ENCODE results near the gene PPP5C.
"Not testable (repeated sequence)": the region's sequence is repeated elsewhere in the genome, so short reads cannot be mapped to it uniquely, and the experiment has no call there.

DNA sequence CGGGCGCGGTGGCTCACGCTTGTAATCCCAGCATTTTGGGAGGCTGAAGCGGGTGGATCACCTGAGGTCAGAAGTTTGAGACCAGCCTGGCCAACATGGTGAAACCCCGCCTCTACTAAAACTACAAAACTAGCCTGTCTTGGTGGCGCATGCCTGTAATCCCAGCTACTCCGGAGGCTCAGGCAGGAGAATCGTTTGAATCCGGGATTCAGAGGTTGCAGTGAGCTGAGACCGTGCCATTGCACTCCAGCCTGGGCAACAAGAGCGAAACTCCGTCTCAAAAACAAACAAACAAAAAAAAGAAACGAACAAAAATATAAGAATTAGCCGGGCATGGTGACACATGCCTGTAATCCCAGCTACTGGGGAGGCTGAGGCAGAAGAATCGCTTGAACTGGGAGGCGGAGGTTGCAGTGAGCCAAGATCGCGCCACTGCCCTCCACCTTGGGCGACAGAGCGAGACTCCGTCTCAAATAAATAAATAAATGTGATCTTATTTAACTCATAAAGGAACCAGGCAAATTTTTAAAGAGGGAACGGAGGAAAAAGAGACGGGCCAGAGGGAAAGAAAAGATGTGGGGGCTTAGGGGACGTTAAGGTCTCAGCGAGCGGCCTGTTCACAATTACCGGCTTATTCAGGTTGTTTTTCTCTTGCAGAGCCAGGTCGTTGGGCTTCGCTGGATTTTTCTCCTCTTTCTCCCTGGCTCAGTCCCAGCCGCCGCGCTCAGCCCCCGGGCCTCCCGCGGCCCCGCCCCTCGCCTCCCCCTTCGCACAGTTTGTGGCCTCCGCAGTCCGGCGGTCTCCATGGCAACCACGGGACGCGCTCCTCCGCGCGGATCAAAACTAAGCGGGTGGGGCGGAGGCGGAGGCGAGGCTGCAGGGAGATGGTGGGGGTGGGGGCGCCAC, 69.2 kb downstream of the PPP5C start:
- TF ChIP-seq, protein P1, sequence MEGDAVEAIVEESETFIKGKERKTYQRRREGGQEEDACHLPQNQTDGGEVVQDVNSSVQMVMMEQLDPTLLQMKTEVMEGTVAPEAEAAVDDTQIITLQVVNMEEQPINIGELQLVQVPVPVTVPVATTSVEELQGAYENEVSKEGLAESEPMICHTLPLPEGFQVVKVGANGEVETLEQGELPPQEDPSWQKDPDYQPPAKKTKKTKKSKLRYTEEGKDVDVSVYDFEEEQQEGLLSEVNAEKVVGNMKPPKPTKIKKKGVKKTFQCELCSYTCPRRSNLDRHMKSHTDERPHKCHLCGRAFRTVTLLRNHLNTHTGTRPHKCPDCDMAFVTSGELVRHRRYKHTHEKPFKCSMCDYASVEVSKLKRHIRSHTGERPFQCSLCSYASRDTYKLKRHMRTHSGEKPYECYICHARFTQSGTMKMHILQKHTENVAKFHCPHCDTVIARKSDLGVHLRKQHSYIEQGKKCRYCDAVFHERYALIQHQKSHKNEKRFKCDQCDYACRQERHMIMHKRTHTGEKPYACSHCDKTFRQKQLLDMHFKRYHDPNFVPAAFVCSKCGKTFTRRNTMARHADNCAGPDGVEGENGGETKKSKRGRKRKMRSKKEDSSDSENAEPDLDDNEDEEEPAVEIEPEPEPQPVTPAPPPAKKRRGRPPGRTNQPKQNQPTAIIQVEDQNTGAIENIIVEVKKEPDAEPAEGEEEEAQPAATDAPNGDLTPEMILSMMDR (conservative IDR thresholded peaks at IDR 0.05; ENCODE audit: low read length), result not testable (repeated sequence)
- TF ChIP-seq EZH2phosphoT487 (IDR thresholded peaks at IDR 0.05; ENCODE audit: borderline replicate concordance, low read depth, low read length), result not testable (repeated sequence)

Data from OCI-LY7 (cell line).